GM12878 (cell line): ENCODE data around the gene ZBTB49. TPM values are rescaled to one million over a fixed set of nuclear protein-coding genes. Genes with fewer than 3 reads are reported as not detected.
A peak's percentile ranks its signal among the peaks of the same experiment; 100 is the strongest.

Experiments used
- BMI1 ChIP-seq: fragments of 450-650 bp; IDR thresholded peaks from 2 replicates; pipeline ENCODE4 v1.6.1; 2016; ENCODE audit warnings: mild to moderate bottlenecking, moderate library complexity, borderline replicate concordance
- EP300 ChIP-seq, 2 experiments: fragments of 150-350 bp in 1 of 2; IDR thresholded peaks; 2 replicates each; pipeline ENCODE4 v1.6.1; 2011 to 2012; ENCODE audit warnings: low read depth in 2 of 2, low read length in 2 of 2, borderline replicate concordance in 1 of 2, improper control_type of control experiment in 1 of 2, inconsistent platforms in 1 of 2; ENCODE audit not compliant: control insufficient read depth in 1 of 2
- ETV6 ChIP-seq, 2 experiments: fragments of 450-650 bp in 1 of 2; IDR thresholded peaks in 1 of 2; conservative IDR thresholded peaks in 1 of 2; 2 replicates each; pipeline ENCODE4 v1.6.1; 2014; ENCODE audit warnings: antibody characterized with exemption in 1 of 2, borderline replicate concordance in 1 of 2, low read depth in 1 of 2, mild to moderate bottlenecking in 1 of 2, moderate library complexity in 1 of 2
- EZH2 ChIP-seq: IDR thresholded peaks from 2 replicates; pipeline ENCODE4 v1.6.1; 2012; ENCODE audit warnings: low read depth, mild to moderate bottlenecking, control low read depth, inconsistent platforms, low read length, borderline replicate concordance; ENCODE audit not compliant: control insufficient read depth
- FOS ChIP-seq: IDR thresholded peaks from 3 replicates; pipeline ENCODE4 v1.6.1; 2011; ENCODE audit warnings: borderline replicate concordance; ENCODE audit not compliant: insufficient read length; ENCODE audit errors: extremely low read depth
- HDAC6 ChIP-seq: fragments of 200-600 bp; sonication (generic); IDR thresholded peaks from one replicate; pipeline ENCODE4 v1.8.0; 2017; ENCODE audit warnings: antibody characterized with exemption; ENCODE audit not compliant: unreplicated experiment
- MYB ChIP-seq: fragments of 150-350 bp; IDR thresholded peaks from 2 replicates; pipeline ENCODE4 v1.6.1; 2014; ENCODE audit warnings: mild to moderate bottlenecking, low read depth, low read length, borderline replicate concordance
- NKRF ChIP-seq: fragments of 450-650 bp; conservative IDR thresholded peaks from 2 replicates; pipeline ENCODE4 v1.6.1; 2017; ENCODE audit warnings: mild to moderate bottlenecking, moderate library complexity
- NR2C2 ChIP-seq: IDR thresholded peaks from 2 replicates; pipeline ENCODE4 v1.6.1; 2011; ENCODE audit warnings: borderline replicate concordance, low read depth; ENCODE audit not compliant: control insufficient read depth, insufficient read length
- STAT1 ChIP-seq: fragments of 450-650 bp; conservative IDR thresholded peaks from 2 replicates; pipeline ENCODE4 v1.6.1; 2014; ENCODE audit warnings: antibody characterized with exemption, mild to moderate bottlenecking
- ZBTB33 ChIP-seq: fragments of 450-650 bp; IDR thresholded peaks from 2 replicates; pipeline ENCODE4 v1.6.1; 2017; ENCODE audit warnings: mild to moderate bottlenecking
- ZNF207 ChIP-seq: fragments of 450-650 bp; IDR thresholded peaks from 2 replicates; pipeline ENCODE4 v1.6.1; 2014; ENCODE audit warnings: antibody characterized with exemption, mild to moderate bottlenecking, borderline replicate concordance
- ZNF384 ChIP-seq: IDR thresholded peaks from 2 replicates; pipeline ENCODE4 v1.6.1; 2012; ENCODE audit warnings: low read depth, mild to moderate bottlenecking, low read length, improper control_type of control experiment, borderline replicate concordance
- polyA plus RNA-seq, 11 experiments: library from polyadenylated mRNA; depleted of rRNA in 4 of 11; unstranded in 6 of 11; stranded (reverse) in 5 of 11; fragments of >200 nt; fragmentation: Nextera tagmentation in 4 of 11; fragmentation: Illumina TruSeq in 1 of 11; extraction: Ambion mirVana in 4 of 11; extraction: Trizol in 1 of 11; gene quantifications; 1 replicate in 1 of 11; 2 replicates in 10 of 11; pipeline versions ENCODE4 v1.2.1 to v1.2.3, GENCODE V29; 2011 to 2016; ENCODE audit warnings: inconsistent platforms in 2 of 11, missing spikeins in 2 of 11, low read depth in 1 of 11
- total RNA-seq, 4 experiments: library from RNA; depleted of rRNA in 3 of 4; stranded (reverse); fragments of >200 nt in 3 of 4; fragmentation: Illumina TruSeq in 1 of 4; extraction: Trizol in 1 of 4; gene quantifications; 2 replicates each; pipeline versions ENCODE4 v1.2.1 to v1.2.3, GENCODE V29; 2013 to 2021
- TF ChIP-seq, protein P1 (sequence below): fragments of 450-650 bp; IDR thresholded peaks from 2 replicates; pipeline ENCODE4 v1.6.1; 2017; ENCODE audit warnings: mild to moderate bottlenecking, moderate library complexity
- TF ChIP-seq, protein P2 (sequence below): fragments of 150-350 bp; IDR thresholded peaks from 2 replicates; pipeline ENCODE4 v1.6.1; 2014; ENCODE audit warnings: mild to moderate bottlenecking, low read depth, low read length

ZBTB49 gene
- total and polyA plus RNA-seq, 10 of the 15 experiments (the other 5 are each of a cell fraction or from before 2014, with no cell fraction given), result 0.37 to 4.8 (median 4.1) TPM

DNA sequence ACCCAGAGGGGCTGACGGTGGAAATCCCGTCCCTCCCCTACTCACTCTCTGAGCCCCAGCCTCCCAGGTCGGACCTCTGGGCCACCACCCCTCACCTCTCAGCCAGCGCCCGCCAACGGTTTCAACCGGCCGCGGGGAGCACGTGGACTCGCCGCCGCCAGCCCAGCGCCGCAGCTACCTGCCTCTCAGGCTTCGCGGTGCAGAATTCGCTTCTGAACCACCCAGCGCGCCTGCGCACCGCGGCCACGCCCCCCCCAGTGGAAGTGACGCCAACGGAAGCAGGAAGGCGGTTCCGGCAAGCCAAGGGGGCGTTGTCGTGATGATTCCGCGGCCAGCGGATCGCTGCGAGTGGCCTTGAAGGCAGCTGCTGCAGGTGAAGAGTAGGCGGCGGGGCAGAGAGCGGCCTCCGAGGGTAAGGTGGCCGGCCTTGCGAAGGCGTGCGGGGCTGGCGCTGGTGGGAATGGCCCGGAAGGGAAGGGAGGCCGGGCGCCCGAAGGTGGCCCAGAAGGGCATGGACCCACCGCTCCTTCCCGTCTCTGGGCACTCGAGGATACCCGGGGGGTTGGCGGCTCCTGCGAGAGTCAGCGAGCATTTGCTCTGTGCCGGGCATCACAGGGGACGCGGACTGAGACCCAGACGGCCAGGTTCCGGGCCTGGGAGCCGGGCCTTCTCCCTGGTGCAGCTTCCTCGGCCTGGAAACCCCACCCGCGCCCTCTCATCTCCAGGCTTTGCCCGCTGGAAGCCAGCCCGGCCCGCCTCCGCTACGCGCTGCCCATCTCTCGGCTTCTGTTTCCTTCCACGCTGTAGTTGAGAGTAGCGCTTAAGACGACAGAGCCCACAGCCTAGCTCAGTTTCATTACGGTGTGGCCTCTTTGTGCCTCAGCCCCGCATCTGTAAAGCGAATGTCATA is at the start of gene ZBTB49, which contains the start of gene LYAR (continued):
- TF ChIP-seq, protein P1, sequence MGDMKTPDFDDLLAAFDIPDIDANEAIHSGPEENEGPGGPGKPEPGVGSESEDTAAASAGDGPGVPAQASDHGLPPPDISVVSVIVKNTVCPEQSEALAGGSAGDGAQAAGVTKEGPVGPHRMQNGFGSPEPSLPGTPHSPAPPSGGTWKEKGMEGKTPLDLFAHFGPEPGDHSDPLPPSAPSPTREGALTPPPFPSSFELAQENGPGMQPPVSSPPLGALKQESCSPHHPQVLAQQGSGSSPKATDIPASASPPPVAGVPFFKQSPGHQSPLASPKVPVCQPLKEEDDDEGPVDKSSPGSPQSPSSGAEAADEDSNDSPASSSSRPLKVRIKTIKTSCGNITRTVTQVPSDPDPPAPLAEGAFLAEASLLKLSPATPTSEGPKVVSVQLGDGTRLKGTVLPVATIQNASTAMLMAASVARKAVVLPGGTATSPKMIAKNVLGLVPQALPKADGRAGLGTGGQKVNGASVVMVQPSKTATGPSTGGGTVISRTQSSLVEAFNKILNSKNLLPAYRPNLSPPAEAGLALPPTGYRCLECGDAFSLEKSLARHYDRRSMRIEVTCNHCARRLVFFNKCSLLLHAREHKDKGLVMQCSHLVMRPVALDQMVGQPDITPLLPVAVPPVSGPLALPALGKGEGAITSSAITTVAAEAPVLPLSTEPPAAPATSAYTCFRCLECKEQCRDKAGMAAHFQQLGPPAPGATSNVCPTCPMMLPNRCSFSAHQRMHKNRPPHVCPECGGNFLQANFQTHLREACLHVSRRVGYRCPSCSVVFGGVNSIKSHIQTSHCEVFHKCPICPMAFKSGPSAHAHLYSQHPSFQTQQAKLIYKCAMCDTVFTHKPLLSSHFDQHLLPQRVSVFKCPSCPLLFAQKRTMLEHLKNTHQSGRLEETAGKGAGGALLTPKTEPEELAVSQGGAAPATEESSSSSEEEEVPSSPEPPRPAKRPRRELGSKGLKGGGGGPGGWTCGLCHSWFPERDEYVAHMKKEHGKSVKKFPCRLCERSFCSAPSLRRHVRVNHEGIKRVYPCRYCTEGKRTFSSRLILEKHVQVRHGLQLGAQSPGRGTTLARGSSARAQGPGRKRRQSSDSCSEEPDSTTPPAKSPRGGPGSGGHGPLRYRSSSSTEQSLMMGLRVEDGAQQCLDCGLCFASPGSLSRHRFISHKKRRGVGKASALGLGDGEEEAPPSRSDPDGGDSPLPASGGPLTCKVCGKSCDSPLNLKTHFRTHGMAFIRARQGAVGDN, result no peak
- TF ChIP-seq, protein P2, sequence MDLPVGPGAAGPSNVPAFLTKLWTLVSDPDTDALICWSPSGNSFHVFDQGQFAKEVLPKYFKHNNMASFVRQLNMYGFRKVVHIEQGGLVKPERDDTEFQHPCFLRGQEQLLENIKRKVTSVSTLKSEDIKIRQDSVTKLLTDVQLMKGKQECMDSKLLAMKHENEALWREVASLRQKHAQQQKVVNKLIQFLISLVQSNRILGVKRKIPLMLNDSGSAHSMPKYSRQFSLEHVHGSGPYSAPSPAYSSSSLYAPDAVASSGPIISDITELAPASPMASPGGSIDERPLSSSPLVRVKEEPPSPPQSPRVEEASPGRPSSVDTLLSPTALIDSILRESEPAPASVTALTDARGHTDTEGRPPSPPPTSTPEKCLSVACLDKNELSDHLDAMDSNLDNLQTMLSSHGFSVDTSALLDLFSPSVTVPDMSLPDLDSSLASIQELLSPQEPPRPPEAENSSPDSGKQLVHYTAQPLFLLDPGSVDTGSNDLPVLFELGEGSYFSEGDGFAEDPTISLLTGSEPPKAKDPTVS, result no peak
- TF ChIP-seq NR2C2 (no peak), ETV6 (conservative IDR thresholded peaks at IDR 0.05 in 1 of 2, IDR thresholded peaks at IDR 0.05 in 1 of 2; ENCODE audit: borderline replicate concordance in 1 of 2, low read depth in 1 of 2) (no peak), FOS (no peak), EZH2 (no peak), ZBTB33 (no peak), EP300 (IDR thresholded peaks at IDR 0.05; ENCODE audit: borderline replicate concordance in 1 of 2, control insufficient read depth in 1 of 2, low read depth in 2 of 2, low read length in 2 of 2) (no peak), BMI1 (no peak), HDAC6 (no peak), ZNF207 (0 out of 2 replicates have a peak, but pooled peaks have one; percentile 18), MYB (no peak), NKRF (peak; percentile 95), ZNF384 (no peak), STAT1 (no peak)
